DMS53 treated with DMSO at 0.1 percent for 48 hours (cell line): Measurements from ENCODE around the gene LTA.

Source experiments
- DNase-seq: peaks from one replicate; lab custom pipeline; 2025; ENCODE audit not compliant: unreplicated experiment; lab: John Stamatoyannopoulos, UW

Gene LTA

GRCh38 chr6:31569861-31570536, 2.1 kb upstream of the LTA start:
- DNase-seq, result no peak

- no peak for DNase-seq
Observed at GRCh38 chr6:31573239-31574105, 1.4 kb downstream of the LTA start.

- no peak for DNase-seq
Observed at GRCh38 chr6:31574106-31575061, 2.3 kb downstream of the LTA start.

GRCh38 chr6:31575335-31575901, 3.3 kb downstream of the LTA start, which contains the start of gene TNF:
Gene TNF, plus strand, starts transcription at chr6:31575565. Its CDS starts 177 bp downstream, at chr6:31575742.
- DNase-seq, result no peak

- no peak for DNase-seq
Observed at GRCh38 chr6:31575952-31576685, 4.0 kb downstream of the LTA start.

GRCh38 chr6:31576897-31577578, 4.9 kb downstream of the LTA start:
- DNase-seq, result no peak

- DNase-seq, result no peak
Observed at GRCh38 chr6:31577579-31577966, 5.5 kb downstream of the LTA start.

GRCh38 chr6:31578184-31579118, 6.4 kb downstream of the LTA start:
- no peak for DNase-seq

GRCh38 chr6:31579119-31579505, 7.0 kb downstream of the LTA start:
- DNase-seq, result no peak

GRCh38 chr6:31579546-31580437, 7.7 kb downstream of the LTA start:
- no peak for DNase-seq

- DNase-seq, result no peak
Observed at GRCh38 chr6:31580438-31580740, 8.3 kb downstream of the LTA start.

GRCh38 chr6:31580807-31581433, 8.8 kb downstream of the LTA start:
- peak; percentile 62 for DNase-seq

- no peak for DNase-seq
Observed at GRCh38 chr6:31581434-31582229, 9.5 kb downstream of the LTA start.

- DNase-seq, result no peak
Observed at GRCh38 chr6:31582230-31582643, 10.1 kb downstream of the LTA start, which contains the start of gene LTB. Gene LTB, minus strand, starts transcription at chr6:31582424. Its CDS starts 7 bp downstream, at chr6:31582417.

- no peak for DNase-seq
Observed at GRCh38 chr6:31585491-31585890, 13.4 kb downstream of the LTA start.

- DNase-seq, result no peak
Observed at GRCh38 chr6:31586008-31586407, 13.9 kb downstream of the LTA start, which contains the start of gene LST1. Gene LST1, plus strand, starts transcription at chr6:31586277. Its CDS starts 1,023 bp downstream, at chr6:31587300.
